Thoracic aorta (tissue), 2 donors: Measurements from ENCODE around the gene CKAP2L. TPM values are rescaled to one million over a fixed set of nuclear protein-coding genes. Genes with fewer than 3 reads are reported as not detected.

Experiments used
- ATAC-seq: fragments of 150-250 bp; one replicate; pipeline ENCODE4 v1.8.0; 2017; ENCODE audit warnings: low read depth; ENCODE audit not compliant: insufficient number of reproducible peaks, low FRiP score
- DNase-seq: peaks from one replicate; pipeline ENCODE4 v3.0.0-alpha.2; 2020; ENCODE audit warnings: low spot score
- H3K27ac ChIP-seq, 2 donors: fragments of 200-600 bp; sonication (generic); 1 replicate in 1 of 2; 2 replicates in 1 of 2; pipeline ENCODE4 v1.5.1; 2016; ENCODE audit warnings: mild to moderate bottlenecking in 2 of 2, moderate library complexity in 2 of 2
- H3K27me3 ChIP-seq: fragments of 200-600 bp; sonication (generic); replicated peaks from 2 replicates; pipeline ENCODE4 v1.6.0; 2016; ENCODE audit warnings: mild to moderate bottlenecking; ENCODE audit not compliant: insufficient read depth
- H3K36me3 ChIP-seq: fragments of 200-600 bp; sonication (generic); one replicate; pipeline ENCODE4 v1.5.1; 2016
- H3K4me1 ChIP-seq, 2 donors: fragments of 200-600 bp; sonication (generic); 1 replicate in 1 of 2; 2 replicates in 1 of 2; pipeline versions ENCODE4 v1.5.1 to v1.6.0; 2016; ENCODE audit warnings: low read depth in 2 of 2, mild to moderate bottlenecking in 1 of 2; ENCODE audit not compliant: control insufficient read depth in 1 of 2
- H3K4me3 ChIP-seq: fragments of 200-600 bp; sonication (generic); 2 replicates; pipeline ENCODE4 v1.5.1; 2016; ENCODE audit warnings: mild to moderate bottlenecking
- H3K9me3 ChIP-seq: fragments of 200-600 bp; sonication (generic); 2 replicates; pipeline ENCODE4 v1.5.1; 2016
- total RNA-seq, 2 donors: library from RNA; depleted of rRNA; stranded (reverse); fragments of >200 nt; gene quantifications; one replicate each; pipeline versions ENCODE4 v1.1.0 to v1.2.3, GENCODE V29; 2016
- TF ChIP-seq, protein P1 (sequence below): fragments of 200-600 bp; sonication (generic); IDR thresholded peaks from one replicate; pipeline ENCODE4 v1.5.1; 2019; ENCODE audit warnings: antibody characterized with exemption

Gene CKAP2L, protein sequence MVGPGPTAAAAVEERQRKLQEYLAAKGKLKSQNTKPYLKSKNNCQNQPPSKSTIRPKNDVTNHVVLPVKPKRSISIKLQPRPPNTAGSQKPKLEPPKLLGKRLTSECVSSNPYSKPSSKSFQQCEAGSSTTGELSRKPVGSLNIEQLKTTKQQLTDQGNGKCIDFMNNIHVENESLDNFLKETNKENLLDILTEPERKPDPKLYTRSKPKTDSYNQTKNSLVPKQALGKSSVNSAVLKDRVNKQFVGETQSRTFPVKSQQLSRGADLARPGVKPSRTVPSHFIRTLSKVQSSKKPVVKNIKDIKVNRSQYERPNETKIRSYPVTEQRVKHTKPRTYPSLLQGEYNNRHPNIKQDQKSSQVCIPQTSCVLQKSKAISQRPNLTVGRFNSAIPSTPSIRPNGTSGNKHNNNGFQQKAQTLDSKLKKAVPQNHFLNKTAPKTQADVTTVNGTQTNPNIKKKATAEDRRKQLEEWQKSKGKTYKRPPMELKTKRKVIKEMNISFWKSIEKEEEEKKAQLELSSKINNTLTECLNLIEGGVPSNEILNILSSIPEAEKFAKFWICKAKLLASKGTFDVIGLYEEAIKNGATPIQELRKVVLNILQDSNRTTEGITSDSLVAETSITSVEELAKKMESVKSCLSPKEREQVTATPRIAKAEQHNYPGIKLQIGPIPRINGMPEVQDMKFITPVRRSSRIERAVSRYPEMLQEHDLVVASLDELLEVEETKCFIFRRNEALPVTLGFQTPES
- 1 to 10 TPM in 1 of 2 donors, not detected in 1; 1.3 TPM for total RNA-seq

DNA sequence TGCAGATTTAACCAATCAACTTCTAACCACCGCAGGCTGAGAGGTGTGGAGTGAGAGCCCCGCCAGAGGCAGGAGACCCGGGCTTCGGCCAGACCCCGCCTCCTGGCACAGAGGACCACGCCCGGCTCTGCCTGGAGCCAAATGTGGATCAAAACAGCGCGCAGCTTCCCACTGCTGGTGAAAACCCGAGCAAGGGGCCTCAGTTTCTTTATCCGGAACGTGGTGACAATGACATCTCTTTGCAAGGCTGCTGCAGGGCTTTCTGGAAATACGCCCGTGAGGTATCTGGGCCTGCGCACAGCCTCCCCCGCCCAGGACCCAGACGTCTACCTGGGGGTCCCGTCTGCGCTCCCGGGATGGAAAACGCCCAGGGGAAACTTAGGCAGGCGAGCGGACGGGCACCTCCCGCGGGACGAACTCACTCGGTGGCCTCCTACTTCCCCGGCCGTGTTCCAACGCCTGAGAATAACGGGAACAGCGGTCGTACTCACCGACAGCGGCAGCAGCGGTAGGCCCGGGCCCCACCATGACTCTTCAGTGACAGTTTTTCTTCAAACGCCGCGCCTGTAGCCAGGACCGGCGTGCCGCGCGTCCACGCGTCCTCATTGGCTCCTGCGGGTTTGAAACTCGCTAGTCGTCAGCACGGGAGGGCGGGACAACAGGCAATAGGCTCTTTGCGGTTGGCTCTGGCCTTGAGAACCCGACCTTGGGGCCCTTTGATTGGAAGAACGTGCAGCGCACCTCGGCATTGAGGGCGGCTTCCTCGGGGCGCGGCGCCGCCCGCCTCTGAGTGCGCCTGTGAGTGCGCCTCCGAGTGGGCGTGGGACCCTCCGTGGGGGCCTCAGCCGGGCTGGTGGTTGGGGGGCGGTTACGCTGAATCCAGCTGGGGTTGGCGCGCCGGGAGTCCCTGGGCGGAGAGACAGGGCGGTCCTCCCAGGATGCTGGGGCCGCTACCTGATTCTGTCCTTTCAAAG lies at the start of gene CKAP2L:
TSS of gene CKAP2L (minus strand) at position 539 of the 974 bp plus-strand sequence. CDS start at position 528, 11 bp downstream.
- Histone ChIP-seq H3K27me3 (no peaks in the 10 kb centered on the region), H3K27ac (no peak within 1 kb of the TSS), H3K4me3 (peak within 1 kb of the TSS; percentile 94), H3K4me1 (peaks cover 4 to 5% of the 10 kb centered on the region in 2 donors), H3K9me3 (no peaks in the 10 kb centered on the region), H3K36me3 (no peaks in the 10 kb centered on the region)
- peak; percentile 95 for ATAC-seq
- peak; percentile 86 for DNase-seq
- TF ChIP-seq, protein P1, sequence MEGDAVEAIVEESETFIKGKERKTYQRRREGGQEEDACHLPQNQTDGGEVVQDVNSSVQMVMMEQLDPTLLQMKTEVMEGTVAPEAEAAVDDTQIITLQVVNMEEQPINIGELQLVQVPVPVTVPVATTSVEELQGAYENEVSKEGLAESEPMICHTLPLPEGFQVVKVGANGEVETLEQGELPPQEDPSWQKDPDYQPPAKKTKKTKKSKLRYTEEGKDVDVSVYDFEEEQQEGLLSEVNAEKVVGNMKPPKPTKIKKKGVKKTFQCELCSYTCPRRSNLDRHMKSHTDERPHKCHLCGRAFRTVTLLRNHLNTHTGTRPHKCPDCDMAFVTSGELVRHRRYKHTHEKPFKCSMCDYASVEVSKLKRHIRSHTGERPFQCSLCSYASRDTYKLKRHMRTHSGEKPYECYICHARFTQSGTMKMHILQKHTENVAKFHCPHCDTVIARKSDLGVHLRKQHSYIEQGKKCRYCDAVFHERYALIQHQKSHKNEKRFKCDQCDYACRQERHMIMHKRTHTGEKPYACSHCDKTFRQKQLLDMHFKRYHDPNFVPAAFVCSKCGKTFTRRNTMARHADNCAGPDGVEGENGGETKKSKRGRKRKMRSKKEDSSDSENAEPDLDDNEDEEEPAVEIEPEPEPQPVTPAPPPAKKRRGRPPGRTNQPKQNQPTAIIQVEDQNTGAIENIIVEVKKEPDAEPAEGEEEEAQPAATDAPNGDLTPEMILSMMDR = no peak

DNA sequence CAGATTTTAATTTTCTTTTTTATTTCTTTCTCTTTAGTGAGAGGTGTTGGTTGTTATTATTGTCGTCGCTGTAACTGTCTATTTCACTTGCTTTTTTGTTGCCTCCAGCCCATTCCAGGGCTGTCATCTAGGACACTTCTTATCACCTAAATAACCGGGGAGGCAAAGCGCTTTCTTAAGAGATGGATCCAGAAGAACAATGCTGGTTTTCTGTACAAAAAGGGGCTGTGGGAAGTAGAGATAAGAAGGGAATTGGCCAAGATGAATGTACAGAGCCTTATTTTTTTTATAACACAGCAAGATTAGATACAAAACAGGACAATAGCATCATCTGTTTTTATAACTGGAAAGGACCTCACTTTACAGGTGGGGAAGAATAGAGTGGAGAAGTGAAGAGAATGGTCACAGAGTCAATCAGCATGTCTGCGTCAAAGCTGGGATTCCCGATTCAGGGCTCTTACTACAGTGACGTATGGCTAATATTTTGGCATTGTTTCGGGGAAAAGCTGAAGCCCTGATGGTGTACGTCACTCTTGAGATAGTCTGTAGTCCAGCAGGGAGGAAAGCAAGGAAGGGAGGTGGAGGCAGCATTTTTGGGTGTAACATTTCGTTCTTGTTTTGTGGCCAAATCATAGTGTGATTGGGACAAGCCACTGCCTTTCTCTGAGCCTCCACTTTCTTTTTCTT lies 49.0 kb upstream of the CKAP2L start:
- ATAC-seq (no peak), DNase-seq (no peak)
- TF ChIP-seq, protein P1 = no peak
- no peaks in the 10 kb centered on the region for H3K9me3 ChIP-seq
- H3K27me3 ChIP-seq = no peaks in the 10 kb centered on the region
- no peak overlapping the region for H3K4me3 ChIP-seq
- H3K4me1 ChIP-seq = no peaks in the 10 kb centered on the region
- no peak overlapping the region for H3K27ac ChIP-seq
- H3K36me3 ChIP-seq = no peaks in the 10 kb centered on the region

DNA sequence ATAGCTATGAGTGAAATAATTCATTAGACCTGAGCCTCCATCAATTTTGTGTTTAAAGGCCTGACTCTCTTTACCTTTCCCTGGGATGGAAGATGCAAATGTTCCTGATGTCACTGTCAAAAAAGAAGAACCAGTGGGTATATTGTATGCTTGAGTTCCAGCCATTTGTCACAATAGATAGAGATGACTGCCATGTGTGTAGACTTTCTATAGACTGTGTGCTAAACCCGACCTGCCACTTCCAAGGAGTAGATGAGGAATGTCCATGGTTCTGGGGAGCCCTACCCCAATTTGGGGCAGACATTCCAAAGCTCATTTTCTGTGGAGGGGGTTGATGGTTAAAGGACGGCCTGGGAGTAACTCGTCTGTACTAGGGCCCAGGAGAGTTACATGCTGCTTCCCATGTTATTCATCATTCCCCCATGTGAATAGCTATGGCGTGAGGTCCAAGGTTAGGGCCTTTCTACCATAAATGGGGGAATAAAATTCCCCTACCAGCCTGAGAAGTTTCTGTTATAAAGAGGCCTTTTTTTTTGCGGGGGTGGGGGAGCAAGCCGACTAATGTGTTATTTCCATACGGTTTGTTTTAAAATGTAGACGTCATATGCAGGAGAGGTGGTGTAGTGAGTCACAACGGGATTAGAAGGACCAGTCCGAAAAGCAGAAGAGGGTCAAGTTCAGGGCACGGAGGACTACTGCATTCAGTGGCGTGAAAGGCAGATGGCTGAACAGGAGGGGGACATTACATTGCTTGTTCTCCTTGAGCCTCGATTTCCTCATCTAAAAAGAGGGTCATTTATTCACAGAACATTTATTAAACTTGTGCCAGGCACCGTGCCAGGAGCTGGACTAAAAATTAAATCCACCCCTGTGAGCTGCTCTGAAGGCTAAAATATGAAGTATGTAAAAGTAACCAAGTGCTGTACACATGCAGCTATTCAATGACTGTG lies 48.2 kb upstream of the CKAP2L start:
- Histone ChIP-seq H3K36me3 (no peaks in the 10 kb centered on the region), H3K9me3 (no peaks in the 10 kb centered on the region), H3K27ac (no peak overlapping the region), H3K4me3 (no peak overlapping the region), H3K4me1 (no peaks in the 10 kb centered on the region), H3K27me3 (no peaks in the 10 kb centered on the region)
- ATAC-seq (no peak), DNase-seq (no peak)
- TF ChIP-seq, protein P1 = no peak

DNA sequence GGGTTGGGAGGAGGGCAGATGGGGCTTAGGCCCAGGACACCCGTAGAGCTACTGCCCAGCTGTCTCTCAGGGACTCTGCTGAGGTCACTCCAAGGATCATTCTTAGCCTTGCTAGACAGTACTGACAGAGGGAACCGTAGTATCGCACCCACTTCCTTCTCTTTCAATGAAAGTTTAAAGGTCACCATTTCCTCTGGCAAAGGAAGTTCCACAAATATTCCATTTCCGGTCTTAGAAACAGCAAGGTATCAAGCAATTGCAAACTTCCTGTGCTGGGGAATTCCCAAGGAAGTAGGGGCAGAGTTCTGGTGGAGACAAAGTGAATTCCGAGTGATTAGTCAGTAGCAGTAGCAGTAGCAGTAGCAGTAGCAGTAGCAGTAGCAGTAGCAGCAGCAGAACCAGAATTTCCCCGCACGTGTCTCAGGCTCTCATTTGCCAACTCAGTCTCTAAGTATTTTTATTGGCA lies 47.5 kb upstream of the CKAP2L start:
- Histone ChIP-seq H3K36me3 (no peaks in the 10 kb centered on the region), H3K27ac (no peak overlapping the region), H3K4me3 (no peak overlapping the region), H3K9me3 (no peaks in the 10 kb centered on the region), H3K27me3 (no peaks in the 10 kb centered on the region), H3K4me1 (no peaks in the 10 kb centered on the region)
- ATAC-seq (no peak), DNase-seq (no peak)
- TF ChIP-seq, protein P1 = no peak
